Erythroblast (primary cell): ENCODE results near the gene ATAD3C.

Source experiments
- GATA1 ChIP-seq: IDR thresholded peaks from 2 replicates; pipeline ENCODE4 v1.6.1; 2011; ENCODE audit warnings: low read depth, mild to moderate bottlenecking, control low read depth, low read length, moderate library complexity
- POLR2A ChIP-seq: IDR thresholded peaks from 2 replicates; pipeline ENCODE4 v1.6.1; 2011; ENCODE audit warnings: mild to moderate bottlenecking, low read length

- TF ChIP-seq POLR2A (no peak), GATA1 (no peak)
These were observed 11.1 kb downstream of the ATAD3C start for GRCh38 chr1:1460540-1461130.
